Retinal pigment epithelial cell (primary cell): ENCODE results near the gene ZFP62.
"Not testable (repeated sequence)": the region's sequence is repeated elsewhere in the genome, so short reads cannot be mapped to it uniquely, and the experiment has no call there.

Experiments
- DNase-seq: peaks from one replicate; pipeline ENCODE4 v3.0.0-alpha.2; 2010; ENCODE audit warnings: low read depth
- H3K4me3 ChIP-seq: 2 replicates; pipeline ENCODE4 v1.5.1; 2011; ENCODE audit warnings: mild to moderate bottlenecking, low read length, control low read depth, moderate library complexity
- TF ChIP-seq, protein P1 (sequence below): conservative IDR thresholded peaks from 2 replicates; pipeline ENCODE4 v1.5.1; 2011; ENCODE audit warnings: low read depth, low read length, control low read depth, inconsistent platforms

Gene ZFP62

DNA sequence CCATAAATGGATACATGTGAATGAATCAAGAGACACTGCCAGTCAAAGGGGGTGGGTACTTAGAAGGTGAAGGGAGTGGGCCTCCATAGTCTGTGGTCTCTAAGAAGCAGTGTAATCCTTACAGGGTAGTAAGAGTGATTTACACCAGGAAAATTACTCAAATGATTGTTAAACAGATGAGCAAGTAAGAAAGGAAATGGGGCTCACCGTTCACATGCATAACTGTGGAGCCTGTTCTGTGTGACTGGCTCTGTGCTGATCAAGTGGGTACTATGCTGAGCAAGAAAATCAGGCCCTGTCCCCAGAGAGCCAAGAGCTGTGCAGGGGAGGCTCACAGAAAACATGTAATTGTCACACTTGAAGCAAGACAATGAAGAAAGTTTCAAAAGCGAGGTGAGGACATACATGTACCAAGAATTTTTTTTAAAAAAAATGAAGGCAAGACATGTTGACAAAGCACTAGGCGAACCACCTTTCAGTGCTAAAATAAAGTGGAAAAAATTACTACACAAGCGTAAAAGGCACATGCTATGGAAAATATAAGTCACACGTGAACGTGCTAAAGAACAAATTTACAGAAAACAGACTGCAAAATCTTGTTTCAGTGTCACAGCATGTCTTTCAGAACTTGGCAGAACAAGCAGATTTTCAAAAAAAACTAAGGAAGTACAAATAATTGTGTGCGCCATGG, 40.4 kb upstream of the ZFP62 start:
- TF ChIP-seq, protein P1, sequence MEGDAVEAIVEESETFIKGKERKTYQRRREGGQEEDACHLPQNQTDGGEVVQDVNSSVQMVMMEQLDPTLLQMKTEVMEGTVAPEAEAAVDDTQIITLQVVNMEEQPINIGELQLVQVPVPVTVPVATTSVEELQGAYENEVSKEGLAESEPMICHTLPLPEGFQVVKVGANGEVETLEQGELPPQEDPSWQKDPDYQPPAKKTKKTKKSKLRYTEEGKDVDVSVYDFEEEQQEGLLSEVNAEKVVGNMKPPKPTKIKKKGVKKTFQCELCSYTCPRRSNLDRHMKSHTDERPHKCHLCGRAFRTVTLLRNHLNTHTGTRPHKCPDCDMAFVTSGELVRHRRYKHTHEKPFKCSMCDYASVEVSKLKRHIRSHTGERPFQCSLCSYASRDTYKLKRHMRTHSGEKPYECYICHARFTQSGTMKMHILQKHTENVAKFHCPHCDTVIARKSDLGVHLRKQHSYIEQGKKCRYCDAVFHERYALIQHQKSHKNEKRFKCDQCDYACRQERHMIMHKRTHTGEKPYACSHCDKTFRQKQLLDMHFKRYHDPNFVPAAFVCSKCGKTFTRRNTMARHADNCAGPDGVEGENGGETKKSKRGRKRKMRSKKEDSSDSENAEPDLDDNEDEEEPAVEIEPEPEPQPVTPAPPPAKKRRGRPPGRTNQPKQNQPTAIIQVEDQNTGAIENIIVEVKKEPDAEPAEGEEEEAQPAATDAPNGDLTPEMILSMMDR = no peak
- DNase-seq = no peak
- H3K4me3 ChIP-seq = no peak overlapping the region

DNA sequence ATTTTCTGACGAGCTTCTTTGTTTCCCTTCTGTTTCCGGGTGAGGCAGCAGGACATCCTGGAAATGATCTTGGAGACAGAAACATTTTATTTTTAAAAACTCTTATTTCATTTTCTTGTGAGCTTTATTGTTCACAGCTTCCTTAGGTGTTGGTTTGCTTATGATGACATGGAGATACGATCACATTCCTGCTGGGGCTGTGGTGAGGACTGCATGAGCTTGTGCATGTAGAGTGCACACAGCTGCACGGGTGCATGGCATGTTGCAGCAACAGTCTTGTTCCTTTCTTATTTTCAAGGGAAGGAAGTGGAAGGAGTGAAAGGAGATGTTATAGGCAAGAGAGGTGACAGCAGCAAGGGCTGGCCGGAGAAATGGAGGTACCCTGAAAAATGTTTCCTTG, 39.1 kb upstream of the ZFP62 start:
- TF ChIP-seq, protein P1 = no peak
- no peak overlapping the region for H3K4me3 ChIP-seq
- DNase-seq = no peak

DNA sequence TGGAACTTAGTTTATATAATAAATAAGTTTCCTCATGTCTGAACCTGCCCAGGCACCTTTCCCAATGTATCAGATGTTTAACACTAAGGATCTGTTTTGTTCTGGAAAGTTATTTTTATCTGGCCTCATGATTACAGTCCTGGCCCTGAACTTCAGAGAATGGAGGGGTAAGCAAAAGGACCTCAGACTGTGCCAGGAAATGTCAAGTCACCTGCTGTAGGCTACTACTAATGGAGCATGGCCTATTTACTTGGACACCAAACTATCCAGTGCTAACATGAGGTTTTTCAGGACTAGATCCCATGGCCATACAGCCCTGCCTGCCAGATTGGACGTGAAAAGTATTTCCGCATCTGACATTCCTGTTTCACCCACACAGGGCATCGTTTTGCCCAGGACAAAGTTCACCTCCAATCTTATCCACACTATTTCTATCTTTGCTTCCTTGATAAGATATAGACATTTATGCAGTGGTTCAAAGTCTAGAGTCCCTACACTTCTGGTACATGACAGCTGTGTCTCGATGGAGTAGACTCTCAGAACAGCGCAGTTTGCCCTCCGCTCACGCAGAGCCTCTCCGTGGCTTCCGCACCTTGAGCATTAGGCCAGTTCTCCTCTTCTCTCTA, 37.7 kb upstream of the ZFP62 start, which contains the start of gene BTNL8:
Gene BTNL8 (plus strand): TSS at position 539 of the 626 bp plus-strand sequence. CDS start 152 bp downstream, outside the sequence.
- H3K4me3 ChIP-seq = no peak within 1 kb of the TSS
- no peak for DNase-seq
- TF ChIP-seq, protein P1 = no peak

DNA sequence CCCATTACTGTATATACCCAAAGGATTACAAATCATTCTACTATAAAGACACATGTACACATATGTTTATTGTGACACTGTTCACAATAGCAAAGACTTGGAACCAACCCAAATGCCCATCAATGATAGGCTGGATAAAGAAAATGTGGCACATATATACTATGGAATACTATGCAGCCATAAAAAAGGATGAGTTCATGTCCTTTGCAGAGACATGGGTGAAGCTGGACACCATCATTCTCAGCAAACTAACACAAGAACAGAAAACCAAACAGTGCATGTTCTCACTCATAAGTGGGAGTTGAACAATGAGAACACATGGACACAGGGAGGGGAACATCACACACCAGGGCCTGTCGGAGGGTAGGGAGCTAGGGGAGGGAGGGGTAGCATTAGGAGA, 34.3 kb upstream of the ZFP62 start:
- not testable (repeated sequence) for DNase-seq, H3K4me3 ChIP-seq

DNA sequence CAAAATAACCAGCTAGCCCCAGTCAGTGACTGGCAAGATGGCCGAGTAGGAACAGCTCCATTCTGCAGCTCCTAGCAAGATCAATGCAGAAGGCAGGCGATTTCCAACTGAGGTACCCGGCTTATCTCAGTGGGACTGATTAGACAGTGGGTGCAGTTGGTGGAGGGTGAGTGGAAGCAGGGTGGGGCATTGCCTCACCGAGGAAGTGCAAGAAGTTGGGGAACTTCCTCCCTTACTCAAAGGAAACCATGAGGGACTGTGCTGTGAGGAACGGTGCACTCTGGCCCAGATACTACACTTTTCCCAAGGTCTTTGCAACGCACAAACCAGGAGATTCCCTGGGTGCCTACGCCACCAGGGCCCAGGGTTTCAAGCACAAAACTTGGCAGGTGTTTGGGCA, 28.3 kb upstream of the ZFP62 start:
- DNase-seq = no peak
- H3K4me3 ChIP-seq = no peak overlapping the region
- TF ChIP-seq, protein P1 = no peak

DNA sequence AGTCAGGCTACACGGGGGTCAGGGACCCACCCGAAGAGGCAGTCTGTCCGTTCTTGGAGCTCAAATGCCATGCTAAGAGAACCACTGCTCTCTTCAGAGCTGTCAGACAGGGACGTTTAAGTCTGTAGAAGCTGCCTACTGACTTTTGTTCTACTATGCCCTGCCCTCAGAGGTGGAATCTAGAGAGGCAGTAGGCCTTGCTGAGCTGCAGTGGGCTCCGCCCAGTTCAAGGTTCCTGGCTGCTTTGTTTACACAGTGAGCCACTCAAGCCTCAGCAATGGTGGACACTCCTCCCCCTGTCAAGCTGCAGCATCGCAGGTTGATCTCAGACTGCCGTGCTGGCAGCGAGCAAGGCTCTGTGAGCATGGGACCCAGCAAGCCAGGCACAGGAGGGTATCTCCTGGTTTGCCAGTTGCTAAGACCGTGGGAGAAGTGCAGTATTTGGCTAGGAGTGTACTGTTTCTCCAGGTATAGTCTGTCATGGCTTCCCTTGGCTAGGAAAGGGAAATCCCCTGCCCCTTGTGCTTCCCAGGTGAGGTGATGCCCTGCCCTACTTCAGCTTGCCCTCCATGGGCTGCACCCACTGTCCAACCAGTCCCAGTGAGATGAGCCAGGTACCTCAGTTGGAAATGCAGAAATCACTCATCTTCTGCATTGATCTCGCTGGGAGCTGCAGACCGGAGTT, 24.9 kb upstream of the ZFP62 start:
- H3K4me3 ChIP-seq, DNase-seq: not testable (repeated sequence)

DNA sequence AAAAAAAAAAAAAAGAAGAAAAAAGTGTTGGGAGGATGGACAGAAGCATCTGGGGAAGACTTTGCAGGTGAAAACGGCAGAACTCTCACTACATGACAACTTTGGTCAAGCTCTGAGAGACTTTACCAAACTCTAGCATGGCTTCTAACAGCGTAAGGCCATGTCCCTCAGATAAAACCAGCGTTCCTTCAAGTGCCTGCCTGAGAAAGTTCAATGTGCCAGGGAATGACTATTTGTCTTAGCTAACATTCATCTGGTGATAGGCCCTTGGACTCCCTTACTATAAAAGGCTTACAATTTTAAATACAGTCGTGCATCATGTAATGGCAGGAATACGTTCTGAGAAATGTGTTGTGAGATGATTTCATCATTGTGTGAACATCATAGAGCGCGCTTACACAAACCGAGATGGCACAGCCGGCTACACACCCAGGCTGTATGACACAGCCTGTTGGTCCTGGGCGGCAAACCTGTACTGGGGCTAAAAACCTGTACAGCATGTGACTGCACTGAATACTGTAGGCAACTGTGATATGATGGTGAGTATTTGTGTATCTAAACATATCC, 14.9 kb upstream of the ZFP62 start:
- DNase-seq = no peak
- no peak overlapping the region for H3K4me3 ChIP-seq
- TF ChIP-seq, protein P1 = no peak
